HEK293 (cell line): Measurements from ENCODE around the gene PLSCR1.

Experiments used
- CTCF ChIA-PET: fragments of 350-600 bp; formaldehyde crosslinking; extraction: SDS; loops from one replicate; lab custom pipeline; 2021; ENCODE audit warnings: antibody characterized with exemption; lab: Yijun Ruan, JAX
- POLR2A ChIA-PET: fragments of 300-600 bp; formaldehyde crosslinking; extraction: SDS; loops from one replicate; lab custom pipeline; 2020; ENCODE audit warnings: antibody characterized with exemption, inconsistent platforms; lab: Yijun Ruan, JAX
- H3K27ac ChIP-seq: fragments of 200-500 bp; sonication (Bioruptor generic); 2 replicates; pipeline ENCODE4 v1.5.1; 2014; ENCODE audit warnings: low read depth, low read length, control low read depth, inconsistent platforms; ENCODE audit errors: extremely low read depth
- H3K36me3 ChIP-seq, 2 experiments: fragments of 200-500 bp in 1 of 2; sonication (Bioruptor generic) in 1 of 2; 1 replicate in 1 of 2; 2 replicates in 1 of 2; pipeline ENCODE4 v1.5.1; 2014 to 2017; ENCODE audit warnings: inconsistent platforms in 2 of 2, low read length in 2 of 2; ENCODE audit not compliant: control insufficient read depth in 2 of 2, insufficient read depth in 1 of 2
- H3K4me1 ChIP-seq: fragments of 200-500 bp; sonication (Bioruptor generic); 2 replicates; pipeline ENCODE4 v1.5.1; 2014; ENCODE audit warnings: mild to moderate bottlenecking, low read length, inconsistent platforms; ENCODE audit not compliant: control insufficient read depth, insufficient read depth
- H3K4me3 ChIP-seq: 2 replicates; pipeline ENCODE4 v1.5.1; 2011; ENCODE audit warnings: low read depth, mild to moderate bottlenecking, control low read depth, low read length, moderate library complexity
- H3K9me3 ChIP-seq: fragments of 200-500 bp; sonication (Bioruptor generic); 2 replicates; pipeline ENCODE4 v1.5.1; 2014; ENCODE audit warnings: low read depth, low read length, inconsistent platforms; ENCODE audit not compliant: control insufficient read depth, insufficient read depth
- SP7 ChIP-seq: fragments of 450-650 bp; formaldehyde crosslinking; IDR thresholded peaks from 2 replicates; pipeline ENCODE4 v1.5.1; 2016; ENCODE audit warnings: missing biosample characterization, missing genetic modification characterization
- YY2 ChIP-seq: fragments of 450-650 bp; formaldehyde crosslinking; IDR thresholded peaks from 2 replicates; pipeline ENCODE4 v1.5.1; 2016; ENCODE audit warnings: missing biosample characterization, missing genetic modification characterization
- ZBTB20 ChIP-seq: fragments of 450-650 bp; formaldehyde crosslinking; IDR thresholded peaks from 2 replicates; pipeline ENCODE4 v1.5.1; 2016; ENCODE audit warnings: missing biosample characterization, missing genetic modification characterization
- ZNF112 ChIP-seq: fragments of 450-650 bp; formaldehyde crosslinking; IDR thresholded peaks from 2 replicates; pipeline ENCODE4 v1.5.0; 2017; ENCODE audit warnings: missing biosample characterization, missing genetic modification characterization
- ZNF146 ChIP-seq: fragments of 450-650 bp; formaldehyde crosslinking; IDR thresholded peaks from 2 replicates; pipeline ENCODE4 v1.5.1; 2016; ENCODE audit warnings: missing biosample characterization, missing genetic modification characterization
- ZNF155 ChIP-seq: fragments of 450-650 bp; formaldehyde crosslinking; IDR thresholded peaks from 2 replicates; pipeline ENCODE4 v1.5.1; 2016; ENCODE audit warnings: missing biosample characterization, missing genetic modification characterization
- ZNF354C ChIP-seq: fragments of 450-650 bp; formaldehyde crosslinking; IDR thresholded peaks from 2 replicates; pipeline ENCODE4 v1.5.1; 2016; ENCODE audit warnings: missing biosample characterization, missing genetic modification characterization, low read depth, borderline replicate concordance
- ZNF366 ChIP-seq: fragments of 450-650 bp; formaldehyde crosslinking; conservative IDR thresholded peaks from 2 replicates; pipeline ENCODE4 v1.5.1; 2016; ENCODE audit warnings: missing biosample characterization, missing genetic modification characterization
- ZNF473 ChIP-seq: fragments of 450-650 bp; formaldehyde crosslinking; IDR thresholded peaks from 2 replicates; pipeline ENCODE4 v1.5.1; 2017; ENCODE audit warnings: missing biosample characterization, missing genetic modification characterization
- ZNF549 ChIP-seq: fragments of 450-650 bp; IDR thresholded peaks from 2 replicates; pipeline ENCODE4 v1.5.1; 2018; ENCODE audit warnings: missing biosample characterization, missing genetic modification characterization, mild to moderate bottlenecking, inconsistent platforms, moderate library complexity
- ZNF560 ChIP-seq: fragments of 450-650 bp; formaldehyde crosslinking; IDR thresholded peaks from 2 replicates; pipeline ENCODE4 v1.5.1; 2017; ENCODE audit warnings: missing biosample characterization, missing genetic modification characterization, borderline replicate concordance
- ZNF571 ChIP-seq: fragments of 450-650 bp; formaldehyde crosslinking; IDR thresholded peaks from 2 replicates; pipeline ENCODE4 v1.5.0; 2017; ENCODE audit warnings: missing biosample characterization, missing genetic modification characterization
- ZNF629 ChIP-seq: fragments of 450-650 bp; formaldehyde crosslinking; IDR thresholded peaks from 2 replicates; pipeline ENCODE4 v1.5.1; 2017; ENCODE audit warnings: missing biosample characterization, missing genetic modification characterization
- ZNF701 ChIP-seq: fragments of 450-650 bp; formaldehyde crosslinking; IDR thresholded peaks from 2 replicates; pipeline ENCODE4 v1.5.1; 2016; ENCODE audit warnings: missing biosample characterization, missing genetic modification characterization
- ZNF747 ChIP-seq: fragments of 450-650 bp; formaldehyde crosslinking; IDR thresholded peaks from 2 replicates; pipeline ENCODE4 v1.5.1; 2016; ENCODE audit warnings: missing biosample characterization, missing genetic modification characterization
- ZNF777 ChIP-seq: fragments of 450-650 bp; formaldehyde crosslinking; IDR thresholded peaks from 2 replicates; pipeline ENCODE4 v1.5.1; 2017; ENCODE audit warnings: missing biosample characterization, missing genetic modification characterization, borderline replicate concordance
- TF ChIP-seq, protein P1 (sequence below): fragments of 450-650 bp; formaldehyde crosslinking; IDR thresholded peaks from 2 replicates; pipeline ENCODE4 v1.5.1; 2017; ENCODE audit warnings: missing biosample characterization, missing genetic modification characterization
- TF ChIP-seq, protein P2 (sequence below): fragments of 450-650 bp; formaldehyde crosslinking; IDR thresholded peaks from 2 replicates; pipeline ENCODE4 v1.5.1; 2016; ENCODE audit warnings: missing biosample characterization, missing genetic modification characterization, borderline replicate concordance
- TF ChIP-seq, protein P3 (sequence below): fragments of 450-650 bp; formaldehyde crosslinking; IDR thresholded peaks from 2 replicates; pipeline ENCODE4 v1.5.1; 2016; ENCODE audit warnings: missing biosample characterization, missing genetic modification characterization, borderline replicate concordance

PLSCR1 gene

DNA sequence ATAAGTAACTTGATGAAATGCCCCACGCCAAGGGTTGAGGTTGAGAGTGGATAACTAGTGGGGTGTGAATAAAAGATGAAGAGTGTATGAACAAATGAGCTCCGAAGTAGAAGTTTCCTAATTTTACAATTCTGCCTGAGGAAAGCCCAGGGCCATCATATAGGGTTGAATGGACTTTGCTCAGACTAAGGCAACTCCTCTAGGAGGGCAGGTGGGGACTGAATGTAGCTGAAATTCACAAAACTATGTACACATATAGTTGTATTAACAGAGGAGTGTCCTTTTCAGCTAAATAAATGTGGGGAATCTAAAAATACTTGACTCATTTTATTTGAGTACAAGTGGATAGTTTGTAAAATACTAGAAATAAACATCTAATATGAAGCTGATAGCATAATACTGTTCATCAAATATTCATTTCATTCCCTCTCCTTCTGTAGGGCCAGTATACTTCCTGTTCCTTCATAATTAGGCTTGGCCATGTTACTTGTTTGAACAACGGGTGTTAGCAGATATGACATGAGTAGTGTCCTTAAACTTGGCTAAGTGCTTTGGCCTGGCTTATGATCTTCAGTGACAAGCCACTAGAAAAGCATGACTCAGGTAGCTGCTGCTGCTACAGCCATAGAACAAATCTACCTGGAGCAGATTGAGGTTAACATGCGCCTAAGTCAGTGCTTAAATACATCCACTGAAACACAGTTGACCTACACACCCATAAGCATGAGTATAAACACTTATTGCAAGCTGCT lies 26.5 kb downstream of the PLSCR1 start:
- POLR2A ChIA-PET: no interaction called here
- H3K27ac ChIP-seq: no peak overlapping the region
- CTCF ChIA-PET: no interaction called here

DNA sequence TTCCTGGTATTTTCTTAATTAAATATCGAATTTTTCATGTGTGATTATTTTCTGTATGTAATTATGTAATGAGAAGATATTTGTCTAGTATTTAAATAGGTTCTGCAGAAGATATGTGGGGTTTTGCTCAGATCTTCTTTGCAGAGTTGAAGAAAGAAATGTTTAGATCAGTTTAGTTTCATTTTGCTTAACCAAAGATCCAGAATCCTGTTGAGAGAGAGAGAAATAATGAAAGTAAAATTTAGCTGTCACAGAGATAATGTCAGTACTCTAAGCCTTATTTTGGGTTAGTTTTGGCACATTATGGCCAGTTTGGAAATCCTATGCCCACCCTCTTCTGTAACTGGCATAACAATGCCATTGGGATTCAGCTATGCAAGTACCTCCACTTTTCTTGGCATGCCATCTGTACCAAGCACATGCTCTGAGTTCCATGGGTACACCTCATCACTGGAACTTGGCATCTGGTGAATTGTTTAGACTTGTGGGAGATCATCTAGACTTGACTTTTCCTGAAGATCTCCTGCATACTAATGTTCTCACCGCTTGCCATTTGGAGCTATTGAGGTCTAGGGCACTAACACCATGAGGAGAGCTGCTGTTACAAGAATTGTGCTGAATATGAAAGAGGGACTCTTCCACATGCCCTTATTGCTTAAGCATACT lies 30.9 kb downstream of the PLSCR1 start:
- peaks cover 0 to 24% of the 10 kb centered on the region in 2 experiments; a peak in 1 of 3 replicates for H3K36me3 ChIP-seq
- no peaks in the 10 kb centered on the region for H3K9me3 ChIP-seq
- no peak overlapping the region for H3K4me3 ChIP-seq
- POLR2A ChIA-PET: no interaction called here
- TF ChIP-seq ZNF629 (tag by site-specific recombination) (no peak), ZNF571 (no peak), ZBTB20 (tag by site-specific recombination) (no peak), YY2 (no peak)
- H3K27ac ChIP-seq: no peak overlapping the region
- CTCF ChIA-PET: no interaction called here
- H3K4me1 ChIP-seq: no peaks in the 10 kb centered on the region

More for the DNA sequence above, 26.5 kb downstream of the PLSCR1 start:
- Histone ChIP-seq H3K36me3 (peaks cover 0 to 28% of the 10 kb centered on the region in 2 experiments; a peak in 1 of 3 replicates), H3K4me1 (no peaks in the 10 kb centered on the region)
- TF ChIP-seq, protein P1, sequence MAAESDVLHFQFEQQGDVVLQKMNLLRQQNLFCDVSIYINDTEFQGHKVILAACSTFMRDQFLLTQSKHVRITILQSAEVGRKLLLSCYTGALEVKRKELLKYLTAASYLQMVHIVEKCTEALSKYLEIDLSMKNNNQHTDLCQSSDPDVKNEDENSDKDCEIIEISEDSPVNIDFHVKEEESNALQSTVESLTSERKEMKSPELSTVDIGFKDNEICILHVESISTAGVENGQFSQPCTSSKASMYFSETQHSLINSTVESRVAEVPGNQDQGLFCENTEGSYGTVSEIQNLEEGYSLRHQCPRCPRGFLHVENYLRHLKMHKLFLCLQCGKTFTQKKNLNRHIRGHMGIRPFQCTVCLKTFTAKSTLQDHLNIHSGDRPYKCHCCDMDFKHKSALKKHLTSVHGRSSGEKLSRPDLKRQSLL (tag by site-specific recombination): no peak
- no peak for TF ChIP-seq ZNF747
- TF ChIP-seq ZBTB20 (tag by site-specific recombination): no peak
- TF ChIP-seq, protein P2, sequence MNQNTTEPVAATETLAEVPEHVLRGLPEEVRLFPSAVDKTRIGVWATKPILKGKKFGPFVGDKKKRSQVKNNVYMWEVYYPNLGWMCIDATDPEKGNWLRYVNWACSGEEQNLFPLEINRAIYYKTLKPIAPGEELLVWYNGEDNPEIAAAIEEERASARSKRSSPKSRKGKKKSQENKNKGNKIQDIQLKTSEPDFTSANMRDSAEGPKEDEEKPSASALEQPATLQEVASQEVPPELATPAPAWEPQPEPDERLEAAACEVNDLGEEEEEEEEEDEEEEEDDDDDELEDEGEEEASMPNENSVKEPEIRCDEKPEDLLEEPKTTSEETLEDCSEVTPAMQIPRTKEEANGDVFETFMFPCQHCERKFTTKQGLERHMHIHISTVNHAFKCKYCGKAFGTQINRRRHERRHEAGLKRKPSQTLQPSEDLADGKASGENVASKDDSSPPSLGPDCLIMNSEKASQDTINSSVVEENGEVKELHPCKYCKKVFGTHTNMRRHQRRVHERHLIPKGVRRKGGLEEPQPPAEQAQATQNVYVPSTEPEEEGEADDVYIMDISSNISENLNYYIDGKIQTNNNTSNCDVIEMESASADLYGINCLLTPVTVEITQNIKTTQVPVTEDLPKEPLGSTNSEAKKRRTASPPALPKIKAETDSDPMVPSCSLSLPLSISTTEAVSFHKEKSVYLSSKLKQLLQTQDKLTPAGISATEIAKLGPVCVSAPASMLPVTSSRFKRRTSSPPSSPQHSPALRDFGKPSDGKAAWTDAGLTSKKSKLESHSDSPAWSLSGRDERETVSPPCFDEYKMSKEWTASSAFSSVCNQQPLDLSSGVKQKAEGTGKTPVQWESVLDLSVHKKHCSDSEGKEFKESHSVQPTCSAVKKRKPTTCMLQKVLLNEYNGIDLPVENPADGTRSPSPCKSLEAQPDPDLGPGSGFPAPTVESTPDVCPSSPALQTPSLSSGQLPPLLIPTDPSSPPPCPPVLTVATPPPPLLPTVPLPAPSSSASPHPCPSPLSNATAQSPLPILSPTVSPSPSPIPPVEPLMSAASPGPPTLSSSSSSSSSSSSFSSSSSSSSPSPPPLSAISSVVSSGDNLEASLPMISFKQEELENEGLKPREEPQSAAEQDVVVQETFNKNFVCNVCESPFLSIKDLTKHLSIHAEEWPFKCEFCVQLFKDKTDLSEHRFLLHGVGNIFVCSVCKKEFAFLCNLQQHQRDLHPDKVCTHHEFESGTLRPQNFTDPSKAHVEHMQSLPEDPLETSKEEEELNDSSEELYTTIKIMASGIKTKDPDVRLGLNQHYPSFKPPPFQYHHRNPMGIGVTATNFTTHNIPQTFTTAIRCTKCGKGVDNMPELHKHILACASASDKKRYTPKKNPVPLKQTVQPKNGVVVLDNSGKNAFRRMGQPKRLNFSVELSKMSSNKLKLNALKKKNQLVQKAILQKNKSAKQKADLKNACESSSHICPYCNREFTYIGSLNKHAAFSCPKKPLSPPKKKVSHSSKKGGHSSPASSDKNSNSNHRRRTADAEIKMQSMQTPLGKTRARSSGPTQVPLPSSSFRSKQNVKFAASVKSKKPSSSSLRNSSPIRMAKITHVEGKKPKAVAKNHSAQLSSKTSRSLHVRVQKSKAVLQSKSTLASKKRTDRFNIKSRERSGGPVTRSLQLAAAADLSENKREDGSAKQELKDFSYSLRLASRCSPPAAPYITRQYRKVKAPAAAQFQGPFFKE (tag by site-specific recombination): no peak
- TF ChIP-seq ZNF701 (tag by site-specific recombination): no peak
- no peak for TF ChIP-seq ZNF777 (tag by site-specific recombination)
- TF ChIP-seq, all 188 proteins: peak for 0
- H3K9me3 ChIP-seq: no peaks in the 10 kb centered on the region
- H3K4me3 ChIP-seq: no peak overlapping the region

DNA sequence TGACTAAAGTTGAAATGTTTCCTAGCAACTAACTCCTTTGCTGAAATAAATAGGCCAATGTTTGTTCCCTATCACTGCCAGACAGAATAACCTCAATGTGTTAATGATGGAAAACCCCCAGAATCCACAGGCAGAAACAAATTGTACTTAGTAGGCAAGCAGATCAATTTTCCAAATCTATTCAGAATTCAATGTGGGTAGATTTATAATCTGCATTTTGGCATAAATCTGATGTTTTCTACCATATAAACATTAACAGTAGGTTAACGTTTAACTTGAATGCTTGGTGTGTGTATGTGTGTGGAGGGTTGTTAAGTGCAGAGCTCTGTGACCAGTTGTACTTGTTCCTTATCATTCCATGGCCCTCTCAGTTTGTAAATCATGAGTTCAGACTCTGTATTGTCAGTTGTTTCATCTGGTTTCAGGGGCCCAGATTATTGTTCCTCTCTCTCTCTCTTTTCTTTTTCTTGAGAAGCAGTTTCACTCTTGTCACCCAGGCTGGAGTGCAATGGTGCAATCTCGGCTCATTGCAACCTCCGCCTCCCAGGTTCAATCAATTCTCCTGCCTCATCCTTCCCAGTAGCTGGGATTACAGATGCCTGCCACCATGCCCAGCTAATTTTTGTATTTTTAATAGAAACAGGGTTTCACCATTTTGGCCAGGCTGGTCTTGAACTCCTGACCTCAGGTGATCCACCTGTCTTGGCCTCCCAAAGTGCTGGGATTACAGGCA lies 32.8 kb downstream of the PLSCR1 start:
- Histone ChIP-seq H3K9me3 (no peaks in the 10 kb centered on the region), H3K4me1 (no peaks in the 10 kb centered on the region), H3K4me3 (no peak overlapping the region), H3K36me3 (peaks cover 0 to 23% of the 10 kb centered on the region in 2 experiments; a peak in 1 of 3 replicates), H3K27ac (no peak overlapping the region)
- POLR2A ChIA-PET: no interaction called here
- CTCF ChIA-PET: no interaction called here
- TF ChIP-seq ZNF146 (no peak), SP7 (tag by site-specific recombination) (no peak), ZNF560 (tag by site-specific recombination) (no peak), ZNF354C (tag by site-specific recombination) (no peak), ZNF549 (tag by site-specific recombination) (no peak), ZNF112 (no peak), ZNF366 (tag by site-specific recombination) (no peak), ZNF155 (tag by site-specific recombination) (no peak), ZNF473 (tag by site-specific recombination) (no peak)
- TF ChIP-seq, protein P3, sequence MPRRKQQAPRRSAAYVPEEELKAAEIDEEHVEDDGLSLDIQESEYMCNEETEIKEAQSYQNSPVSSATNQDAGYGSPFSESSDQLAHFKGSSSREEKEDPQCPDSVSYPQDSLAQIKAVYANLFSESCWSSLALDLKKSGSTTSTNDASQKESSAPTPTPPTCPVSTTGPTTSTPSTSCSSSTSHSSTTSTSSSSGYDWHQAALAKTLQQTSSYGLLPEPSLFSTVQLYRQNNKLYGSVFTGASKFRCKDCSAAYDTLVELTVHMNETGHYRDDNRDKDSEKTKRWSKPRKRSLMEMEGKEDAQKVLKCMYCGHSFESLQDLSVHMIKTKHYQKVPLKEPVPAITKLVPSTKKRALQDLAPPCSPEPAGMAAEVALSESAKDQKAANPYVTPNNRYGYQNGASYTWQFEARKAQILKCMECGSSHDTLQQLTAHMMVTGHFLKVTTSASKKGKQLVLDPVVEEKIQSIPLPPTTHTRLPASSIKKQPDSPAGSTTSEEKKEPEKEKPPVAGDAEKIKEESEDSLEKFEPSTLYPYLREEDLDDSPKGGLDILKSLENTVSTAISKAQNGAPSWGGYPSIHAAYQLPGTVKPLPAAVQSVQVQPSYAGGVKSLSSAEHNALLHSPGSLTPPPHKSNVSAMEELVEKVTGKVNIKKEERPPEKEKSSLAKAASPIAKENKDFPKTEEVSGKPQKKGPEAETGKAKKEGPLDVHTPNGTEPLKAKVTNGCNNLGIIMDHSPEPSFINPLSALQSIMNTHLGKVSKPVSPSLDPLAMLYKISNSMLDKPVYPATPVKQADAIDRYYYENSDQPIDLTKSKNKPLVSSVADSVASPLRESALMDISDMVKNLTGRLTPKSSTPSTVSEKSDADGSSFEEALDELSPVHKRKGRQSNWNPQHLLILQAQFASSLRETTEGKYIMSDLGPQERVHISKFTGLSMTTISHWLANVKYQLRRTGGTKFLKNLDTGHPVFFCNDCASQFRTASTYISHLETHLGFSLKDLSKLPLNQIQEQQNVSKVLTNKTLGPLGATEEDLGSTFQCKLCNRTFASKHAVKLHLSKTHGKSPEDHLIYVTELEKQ: no peak
